Umbilical cord (tissue), 2 donors: ENCODE results near the gene LSM10. TPM values are rescaled to one million over a fixed set of nuclear protein-coding genes. Genes with fewer than 3 reads are reported as not detected.

Source experiments
- DNase-seq: peaks from one replicate; pipeline ENCODE4 v3.0.0-alpha.2; 2015; ENCODE audit warnings: low spot score
- total RNA-seq: library from RNA; depleted of rRNA; stranded (reverse); fragments of >200 nt; gene quantifications from one replicate; pipeline ENCODE4 v1.2.3, GENCODE V29; 2014; ENCODE audit warnings: low replicate concordance; ENCODE audit not compliant: insufficient read depth

Gene LSM10
- total RNA-seq, 1 donor from 2014 or later: 10.4 TPM

DNA sequence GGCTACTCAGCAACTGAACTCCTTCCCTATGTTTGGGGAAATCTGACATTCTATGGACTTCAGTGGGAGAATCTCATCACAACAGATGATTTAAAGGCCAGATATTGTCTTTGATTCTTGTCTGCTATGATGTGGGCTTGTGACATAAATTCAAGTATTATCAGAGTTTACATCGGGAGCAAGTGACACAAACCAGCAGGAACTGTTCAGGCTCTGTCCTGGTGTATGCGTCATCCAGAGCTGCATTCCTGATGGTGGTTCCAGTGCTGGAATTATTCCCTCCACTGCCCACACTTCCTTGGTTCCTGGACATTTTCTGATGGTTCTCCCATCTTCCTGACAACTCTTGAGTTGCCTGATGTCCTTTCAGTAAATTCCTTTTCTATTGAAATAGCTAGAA lies 10.8 kb upstream of the LSM10 start:
- DNase-seq: peak; percentile 40

- no peak for DNase-seq
Measured at GRCh38 chr1:36406440-36406839, 8.7 kb upstream of the LSM10 start.

DNA sequence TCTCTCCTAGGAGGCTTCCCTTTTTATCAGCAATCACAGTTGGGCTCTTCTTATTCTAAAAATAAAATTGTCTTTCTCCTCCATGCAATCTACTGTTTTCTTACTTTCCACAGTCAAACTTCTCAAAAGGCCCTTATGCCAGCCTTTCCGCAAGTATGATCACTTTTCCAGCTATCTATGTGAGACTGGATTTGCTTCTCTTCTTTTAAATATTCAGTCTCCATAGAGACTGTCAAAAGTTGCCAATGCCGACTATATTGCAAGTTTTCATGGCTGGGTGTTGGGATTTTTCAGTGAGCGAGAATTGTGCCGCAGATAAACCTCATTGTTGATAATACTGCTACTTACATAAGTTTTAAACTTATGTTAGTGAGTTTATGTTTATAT lies 4.8 kb upstream of the LSM10 start:
- no peak for DNase-seq

DNA sequence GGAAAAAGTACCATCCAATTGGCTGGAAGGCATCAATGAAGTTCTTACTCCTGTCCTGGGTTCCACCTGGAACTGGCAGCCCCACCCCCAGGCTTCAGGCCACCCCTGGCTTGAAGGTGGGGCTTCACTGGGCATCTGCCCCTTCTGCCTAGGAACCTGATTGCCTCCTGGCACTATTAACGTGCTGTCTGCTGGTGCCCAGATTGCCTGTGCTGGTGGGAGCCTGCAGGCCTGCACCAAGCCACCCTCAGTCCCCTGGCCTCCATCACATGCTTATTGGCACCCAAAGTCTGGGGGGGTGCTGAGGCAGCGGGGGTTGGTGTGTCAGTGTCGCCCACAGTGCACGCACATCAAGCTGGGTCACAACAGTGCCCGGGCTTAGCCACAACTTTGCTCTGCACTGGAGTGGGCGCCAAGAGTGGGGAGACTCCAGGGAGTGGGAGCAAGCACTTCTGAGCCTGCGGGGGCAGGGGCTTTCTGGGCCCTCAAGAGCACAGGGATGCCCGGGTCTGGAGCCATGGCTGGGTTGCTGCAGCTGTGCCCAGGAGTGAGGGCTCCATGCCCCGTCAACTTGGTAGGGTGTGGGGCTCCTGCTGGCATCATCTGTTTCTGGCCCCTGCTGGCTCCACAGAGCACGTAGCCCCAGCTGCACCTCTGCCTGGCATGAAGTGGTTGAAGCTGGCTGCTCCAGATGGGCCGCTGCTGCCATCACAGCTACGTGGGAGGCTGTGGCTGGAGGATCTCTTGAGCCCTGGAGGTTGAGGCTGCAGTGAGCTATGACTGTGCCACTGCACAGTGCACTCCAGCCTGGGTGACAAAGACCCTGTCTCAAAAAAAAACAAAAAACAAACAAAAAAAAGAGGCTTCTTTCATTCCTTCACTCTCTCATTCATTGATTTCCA lies 4.1 kb upstream of the LSM10 start:
- no peak for DNase-seq

DNA sequence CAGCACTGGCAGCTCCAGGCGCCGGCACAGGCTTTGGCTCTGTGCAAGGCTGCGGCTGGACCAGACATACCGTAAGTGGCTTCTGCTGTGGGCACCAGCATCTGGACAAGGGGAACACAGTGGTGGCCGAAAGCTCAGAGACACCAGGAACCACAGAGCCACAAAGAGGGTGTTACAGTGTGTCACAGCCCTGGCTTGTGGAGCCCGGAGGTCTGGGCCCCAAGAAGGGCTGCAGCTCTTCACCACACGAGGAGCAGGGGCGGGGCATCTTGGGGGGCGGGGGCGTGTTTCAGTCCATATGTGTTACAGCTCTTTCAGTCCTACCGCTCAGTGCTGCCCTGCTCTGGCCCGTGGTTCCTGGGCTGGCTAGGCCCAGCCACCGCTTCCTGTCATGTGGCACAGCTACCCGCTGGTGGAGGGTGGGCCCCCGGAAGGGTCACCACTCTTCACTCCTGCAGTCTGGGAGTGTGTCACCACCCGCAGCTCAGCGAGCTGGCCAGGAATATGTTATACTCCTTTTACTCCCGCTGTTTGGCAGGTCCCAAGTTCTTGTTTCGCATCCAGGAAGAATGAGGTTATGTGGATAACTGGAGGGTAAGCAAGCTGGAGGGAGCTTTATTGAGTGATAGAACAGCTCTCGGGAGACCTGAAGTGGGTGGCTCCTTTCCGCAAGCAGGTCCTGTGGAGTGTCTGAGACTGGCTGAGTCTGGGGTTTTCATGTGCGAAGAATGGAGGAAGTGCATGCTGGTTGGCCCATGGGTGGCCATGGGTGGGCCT lies 3.3 kb upstream of the LSM10 start:
- DNase-seq: peak; percentile 17

DNA sequence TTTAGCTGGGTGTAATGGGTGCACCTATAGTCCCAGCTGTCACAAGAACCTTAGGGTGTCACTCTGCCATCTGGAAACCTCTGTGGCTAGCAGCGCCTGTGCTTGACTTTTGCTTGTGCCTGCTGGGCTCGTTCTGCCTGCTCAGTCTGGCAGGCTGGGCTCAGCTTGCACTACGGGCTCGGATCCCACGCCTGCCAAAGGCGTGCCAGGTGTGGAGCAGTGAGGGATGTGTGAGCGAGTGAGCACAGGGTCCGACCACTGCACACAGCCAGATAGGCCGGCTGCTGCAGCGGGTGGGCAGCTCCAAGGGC lies 2.8 kb upstream of the LSM10 start:
- DNase-seq: no peak

- no peak for DNase-seq
Measured at GRCh38 chr1:36398370-36398977, 766 bp upstream of the LSM10 start.

- no peak for DNase-seq
Measured at GRCh38 chr1:36397083-36397377, 678 bp downstream of the LSM10 start.

- DNase-seq: no peak
Measured at GRCh38 chr1:36396359-36396758, 1.3 kb downstream of the LSM10 start.

- no peak for DNase-seq
Measured at GRCh38 chr1:36393686-36394085, 4.0 kb downstream of the LSM10 start.

DNA sequence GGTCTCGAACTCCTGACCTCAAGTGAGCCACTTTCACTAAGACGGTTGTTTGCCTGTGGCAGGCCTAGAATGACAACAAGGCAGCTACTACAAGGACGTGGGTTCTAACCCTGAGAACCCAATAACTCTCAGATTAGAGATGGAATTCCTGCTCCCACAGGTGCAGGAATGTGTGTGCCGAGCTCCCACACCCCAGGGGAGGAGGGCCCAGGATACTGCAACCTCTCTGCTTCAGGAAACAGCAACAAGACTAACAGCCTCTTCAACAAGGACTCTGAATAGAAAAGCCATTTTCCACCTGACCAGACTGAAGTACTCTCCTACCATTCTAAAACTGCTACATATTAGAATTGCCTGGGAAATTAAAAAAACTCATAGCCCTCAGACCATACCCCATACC lies 4.9 kb downstream of the LSM10 start:
- no peak for DNase-seq

- no peak for DNase-seq
Measured at GRCh38 chr1:36391271-36391670, 6.4 kb downstream of the LSM10 start.

- DNase-seq: no peak
Measured at GRCh38 chr1:36390411-36390810, 7.3 kb downstream of the LSM10 start.

DNA sequence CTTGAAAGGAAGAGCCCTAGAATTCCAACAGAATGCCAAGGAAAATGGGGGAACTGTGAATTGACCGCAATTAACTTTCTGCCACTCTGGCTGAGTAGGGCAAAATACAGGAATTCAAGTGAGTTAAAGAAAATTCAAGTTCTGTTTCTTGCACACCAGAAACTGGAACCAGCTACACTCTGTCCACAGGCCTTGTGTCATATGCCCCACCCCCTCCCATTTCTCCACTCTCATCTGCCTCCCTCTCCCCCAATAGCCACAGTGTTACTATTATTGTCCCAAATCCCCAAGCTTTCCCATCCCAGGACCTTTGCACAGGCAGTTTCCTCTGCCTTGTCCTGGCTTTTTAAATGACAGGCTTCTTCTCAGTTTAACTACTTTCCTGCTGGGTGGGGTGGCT lies 7.7 kb downstream of the LSM10 start:
- no peak for DNase-seq

DNA sequence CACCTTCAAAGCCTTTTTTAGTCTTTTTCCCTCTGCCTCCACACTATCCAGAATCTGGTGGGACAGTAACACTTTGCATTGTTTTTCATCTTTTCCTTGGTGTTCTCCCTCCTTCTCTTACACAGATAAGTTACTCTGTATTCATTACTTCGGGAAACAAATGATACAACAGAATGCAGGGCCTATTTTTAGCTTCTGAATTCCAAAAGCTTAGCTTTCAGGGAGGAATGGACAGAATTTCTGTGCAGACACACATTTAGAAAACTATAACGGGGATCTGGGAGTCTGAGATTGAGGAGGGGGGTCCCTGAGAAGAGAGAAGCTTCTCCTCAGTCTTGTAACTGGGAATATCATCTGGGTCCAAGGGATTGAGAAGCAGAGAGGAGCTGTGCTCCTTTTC lies 8.4 kb downstream of the LSM10 start:
- DNase-seq: peak; percentile 56

DNA sequence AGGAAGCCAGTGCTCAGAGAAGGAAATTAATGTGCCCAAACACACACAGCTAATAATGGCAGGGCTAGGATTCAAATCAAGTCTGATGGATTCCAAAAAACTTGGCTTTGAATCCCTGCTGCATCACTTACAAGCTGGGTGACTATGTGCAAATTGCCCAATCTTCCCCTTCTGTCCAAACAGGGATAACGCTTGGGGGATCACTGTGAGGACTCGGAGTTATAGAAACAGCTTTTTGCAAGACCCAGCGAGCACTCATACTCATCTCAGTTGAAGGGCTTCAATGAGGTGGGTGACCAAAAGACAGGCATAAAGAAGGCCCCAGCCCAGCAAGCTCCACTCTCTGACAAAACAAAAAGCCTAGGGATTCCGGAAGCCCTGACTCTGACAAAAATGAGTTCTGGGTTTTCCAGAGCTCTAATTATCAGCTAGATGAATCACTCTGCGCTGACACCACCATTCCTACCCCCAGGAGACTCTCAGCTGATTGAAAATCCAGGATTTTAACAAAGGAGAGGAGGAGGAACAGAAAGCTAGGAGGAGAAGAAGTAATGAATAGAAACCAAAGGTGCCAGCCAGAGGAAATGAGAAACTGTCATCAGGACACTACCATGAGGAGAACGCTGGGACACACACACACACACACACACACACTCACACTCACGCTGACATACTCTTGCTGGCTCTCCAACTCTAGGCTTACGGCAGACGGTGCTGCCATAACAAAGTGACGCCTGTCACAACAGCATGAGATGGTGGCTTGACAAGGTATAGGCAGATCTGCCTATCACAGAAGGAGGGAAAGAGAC lies 10.4 kb downstream of the LSM10 start:
- DNase-seq: peak; percentile 77

DNA sequence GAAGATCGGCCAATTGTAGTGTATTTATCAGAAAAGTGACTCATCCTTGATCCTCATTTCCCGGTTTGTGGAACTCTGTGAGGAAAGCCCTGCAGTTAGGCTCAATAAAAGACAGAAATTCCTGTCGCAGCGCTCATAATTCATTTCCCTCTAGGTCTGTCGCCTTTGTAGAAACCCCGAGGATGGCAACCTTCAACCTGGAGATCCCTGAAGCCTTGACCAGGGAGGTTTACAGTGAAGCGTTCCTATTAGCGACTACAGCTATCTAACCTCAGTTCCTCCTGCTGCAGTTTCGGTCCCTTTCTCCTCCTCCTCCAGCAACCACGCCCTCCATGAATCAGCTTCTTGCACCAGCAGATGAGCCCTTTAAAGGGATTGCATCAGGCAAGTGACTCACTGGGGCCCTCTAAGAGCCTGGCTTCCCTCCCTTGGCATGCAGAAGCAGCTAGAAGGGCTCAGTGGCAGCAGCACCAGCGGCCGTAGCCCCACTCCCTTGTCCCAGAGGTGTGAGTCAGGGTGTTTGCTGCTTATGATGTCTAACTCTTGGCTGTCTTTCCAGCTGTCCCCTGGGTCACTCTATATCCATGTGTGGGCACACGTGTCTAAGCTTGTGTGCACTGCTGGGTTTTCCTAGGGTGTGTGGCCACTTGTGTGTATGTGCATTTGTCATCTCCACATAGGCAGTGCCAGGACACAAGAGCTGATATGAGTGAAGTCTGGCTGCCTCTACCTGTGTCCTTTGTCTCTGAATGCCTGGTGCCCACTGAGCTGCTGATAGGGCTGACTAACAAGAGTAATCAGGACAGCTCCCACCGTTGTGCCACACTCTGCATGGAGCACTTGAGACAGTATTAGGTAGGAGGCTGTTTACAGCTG lies 11.2 kb downstream of the LSM10 start:
- peak; percentile 99 for DNase-seq

DNA sequence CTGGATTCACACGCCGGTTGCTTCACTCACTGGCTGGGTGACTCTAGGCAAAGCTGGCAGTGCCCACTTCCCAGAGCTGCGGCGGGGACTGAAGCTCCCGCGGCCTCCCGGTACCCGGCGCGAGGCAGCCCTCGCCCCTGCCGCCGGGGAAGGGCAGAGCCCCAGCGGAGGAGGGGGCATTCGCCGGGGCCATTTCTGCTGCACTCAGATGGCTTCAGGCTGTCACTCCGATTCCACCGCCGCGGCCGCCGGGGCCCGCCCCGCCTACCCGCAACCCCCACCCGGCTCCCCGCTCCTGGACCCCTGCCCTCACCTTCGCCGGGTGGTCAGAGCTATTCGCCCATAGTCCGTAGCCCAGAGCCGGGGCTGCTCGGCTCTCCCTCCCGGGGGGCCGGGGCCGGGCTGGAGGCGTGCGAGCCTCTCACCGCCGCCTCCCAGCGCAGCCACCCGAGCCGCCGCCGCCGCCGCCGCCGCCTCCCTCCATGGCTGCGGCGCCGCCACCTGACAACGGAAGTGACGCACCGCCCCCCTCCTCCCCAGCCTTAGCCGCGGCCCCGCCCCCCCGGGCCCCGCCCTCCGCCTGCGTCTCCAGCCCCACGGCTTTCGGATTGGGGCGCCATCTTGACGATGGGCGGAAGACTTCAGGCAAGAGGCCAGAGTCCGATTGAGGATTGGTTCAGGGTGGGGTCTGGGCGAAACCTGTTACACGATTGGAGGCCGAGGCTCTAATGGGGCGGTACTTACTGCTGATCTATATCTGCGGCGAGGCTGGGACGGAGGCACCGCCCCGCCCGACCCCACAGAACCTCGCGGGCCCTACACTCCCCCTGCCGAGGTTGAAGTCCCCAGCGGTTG lies 12.1 kb downstream of the LSM10 start, which contains the start of gene STK40:
Gene STK40 (minus strand): TSS at position 515 of the 855 bp plus-strand sequence. CDS start 24,592 bp downstream, outside the sequence.
- DNase-seq: peak; percentile 100

GRCh38 chr1:36384542-36385409 lies 12.9 kb downstream of the LSM10 start:
- DNase-seq: no peak
